Stimulated activated CD4-positive, alpha-beta T cell treated with anti-CD3 and anti-CD28 coated beads, Interleukin-12 subunit alpha, Interleukin-12 subunit beta, amount 100 ng/mL, for 24 hours (primary cell): ENCODE measurements around the gene CISTR.

Source experiments
- DNase-seq, 2 experiments: peaks; one replicate each; pipeline ENCODE4 v3.0.0-alpha.2; 2020; ENCODE audit warnings: low read depth in 2 of 2

Gene CISTR

DNA sequence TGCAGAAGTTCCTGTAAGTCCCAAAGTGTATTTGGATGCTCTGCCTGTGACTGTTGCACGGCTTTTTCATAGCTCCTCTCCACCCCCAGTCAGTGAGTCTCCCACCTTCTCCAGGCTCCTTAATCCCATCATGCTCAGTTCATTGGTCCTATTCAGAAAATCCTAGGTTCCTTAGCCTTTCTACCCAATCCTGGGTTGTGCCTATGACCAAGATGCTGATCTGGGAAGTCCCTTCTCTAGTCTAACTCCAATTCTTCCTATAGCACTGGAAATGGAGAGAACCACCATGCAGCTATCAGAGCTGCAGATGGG, 7.7 kb downstream of the CISTR start:
- DNase-seq, result no peak

DNA sequence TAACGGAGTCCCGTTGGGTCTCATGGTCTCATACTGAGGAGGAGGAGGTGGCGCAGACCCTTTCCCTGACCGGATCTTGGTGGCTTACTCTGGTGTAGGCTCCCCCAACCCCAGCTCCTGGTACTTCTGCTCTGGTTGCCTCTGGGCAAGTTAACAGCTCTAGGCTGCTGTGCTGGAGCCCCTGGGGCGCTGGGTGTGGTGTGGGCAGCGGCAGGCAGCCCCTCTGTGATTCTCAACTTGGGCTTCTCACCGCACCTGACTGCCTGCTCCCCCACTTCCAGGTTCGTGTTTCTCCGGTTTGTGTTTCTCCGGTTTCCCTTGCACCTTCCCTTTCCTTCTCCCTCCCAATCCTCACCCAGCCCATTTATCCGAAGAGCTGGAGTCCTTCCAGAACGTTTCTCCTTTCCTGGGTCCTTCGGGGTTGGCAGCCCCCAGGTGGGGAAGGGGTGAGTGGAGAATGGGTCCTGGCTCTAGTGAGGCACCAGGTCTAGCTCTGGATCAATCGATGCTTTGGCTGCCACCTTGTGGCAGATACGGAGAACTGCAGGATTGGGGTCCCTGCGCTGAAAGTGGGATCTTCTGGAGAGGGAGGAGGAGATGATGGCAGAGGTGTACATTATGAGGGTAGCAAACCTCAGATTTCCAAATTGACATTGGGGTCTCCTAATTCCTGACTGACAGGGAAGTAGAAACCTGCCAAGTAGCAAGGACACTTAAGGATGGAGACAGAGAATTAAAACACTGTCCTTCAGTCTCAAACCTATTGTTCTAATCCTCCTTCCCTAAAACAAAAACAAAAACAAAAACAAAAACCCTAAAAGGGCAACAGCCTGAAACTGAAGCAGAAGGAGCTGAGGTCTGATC, 8.3 kb downstream of the CISTR start:
- DNase-seq, result peak; percentile 26 to 46

DNA sequence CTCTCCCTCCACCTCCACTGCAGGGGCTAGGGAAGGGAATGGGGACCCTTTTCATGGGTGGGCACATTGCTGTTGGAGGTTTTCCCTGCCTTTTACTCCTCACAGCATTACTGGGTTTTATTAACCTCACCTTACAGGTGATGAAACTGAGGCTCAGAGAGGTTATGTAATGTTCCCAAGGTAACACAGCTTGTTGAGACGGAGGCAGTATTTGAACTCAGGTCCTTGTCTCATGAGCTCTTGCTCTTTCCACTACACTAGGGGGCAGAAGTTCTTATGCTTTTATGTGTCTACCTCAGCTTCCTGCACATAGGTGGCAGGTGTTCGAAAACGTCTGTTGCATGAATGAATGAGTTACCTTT, 11.7 kb downstream of the CISTR start:
- no peak for DNase-seq

DNA sequence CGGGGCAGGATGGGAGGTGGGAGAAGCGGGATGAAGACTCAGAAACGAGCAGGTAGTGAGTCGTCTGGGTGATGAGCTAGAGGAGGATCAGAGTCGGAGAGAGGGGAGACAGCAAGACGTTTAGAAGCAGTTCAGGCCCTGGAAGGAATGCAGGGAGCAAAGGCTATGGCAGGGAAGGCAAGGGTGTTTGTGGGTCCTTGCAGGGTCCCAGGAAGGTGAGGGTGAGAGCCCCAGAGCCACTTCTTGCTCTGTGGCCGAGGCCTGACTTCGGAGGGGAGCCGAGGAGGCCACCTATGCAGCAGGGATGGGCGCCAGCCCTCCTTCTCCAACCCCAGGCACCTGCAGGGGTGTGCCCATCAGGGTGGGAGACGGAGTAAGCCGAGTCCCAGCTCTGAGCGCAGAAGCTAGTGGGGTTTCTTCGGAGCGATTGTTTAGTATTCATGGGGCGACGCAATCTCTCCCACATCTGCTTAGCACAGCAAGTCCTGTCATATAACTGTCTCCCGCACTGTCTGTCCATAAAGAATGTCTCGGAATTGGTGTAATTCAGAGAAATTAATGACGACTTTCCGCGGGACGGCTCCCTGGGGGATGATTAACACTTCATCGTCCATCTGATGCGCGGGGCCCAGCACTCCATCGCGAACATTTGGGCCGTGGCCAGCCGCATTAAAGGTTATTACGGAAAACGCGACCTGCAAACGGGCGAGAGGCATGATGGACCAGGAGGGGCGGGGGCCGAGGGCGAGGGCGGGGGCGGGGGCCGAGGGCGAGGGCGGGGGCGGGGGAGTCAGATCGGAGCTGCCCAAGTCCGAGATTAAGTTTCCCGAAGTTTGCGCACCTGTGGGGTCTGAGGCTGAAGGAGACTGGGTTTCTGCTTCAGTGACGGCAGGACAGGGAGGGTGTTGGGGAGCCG, 12.3 kb downstream of the CISTR start:
- DNase-seq, result no peak

DNA sequence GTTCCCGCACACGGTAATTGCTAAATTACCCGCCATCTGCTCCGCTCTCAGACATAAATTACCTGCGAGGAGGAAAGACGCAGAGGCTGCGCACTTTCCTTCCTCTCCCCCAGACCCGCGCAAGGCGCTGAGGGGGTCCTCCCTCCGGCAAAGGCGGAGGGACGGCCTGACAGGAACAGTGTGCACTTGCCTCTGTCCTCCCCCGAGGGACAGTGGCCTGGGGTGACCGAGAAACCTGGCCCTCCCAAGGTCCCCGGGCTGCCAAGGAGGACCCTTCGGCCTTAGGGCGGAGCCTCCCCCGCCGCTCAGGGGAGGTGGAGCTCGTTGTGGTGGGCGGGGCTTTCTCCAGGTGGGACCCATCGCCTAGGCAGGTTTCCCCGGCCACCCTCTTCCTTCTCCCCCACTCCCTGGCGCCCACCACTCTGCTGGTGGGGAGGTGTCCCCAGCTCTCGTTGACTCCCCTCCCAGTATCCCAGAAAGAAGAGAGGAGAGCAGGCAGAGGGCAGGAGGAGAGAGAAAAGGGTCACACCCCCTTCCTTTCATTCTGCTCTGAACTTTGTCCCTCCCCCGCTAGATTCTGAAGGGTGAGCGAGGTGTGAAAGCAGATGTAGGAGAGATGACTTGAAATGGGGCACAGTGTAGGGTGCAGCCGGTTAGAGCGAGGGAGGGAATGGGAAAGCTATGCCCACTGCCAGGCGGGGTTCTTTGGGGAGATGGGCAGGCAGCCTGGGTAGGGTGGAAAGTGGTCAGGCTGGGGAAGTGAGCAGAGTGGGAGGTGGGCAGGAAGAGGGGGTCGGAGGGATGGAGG, 13.2 kb downstream of the CISTR start:
- DNase-seq, result no peak

DNA sequence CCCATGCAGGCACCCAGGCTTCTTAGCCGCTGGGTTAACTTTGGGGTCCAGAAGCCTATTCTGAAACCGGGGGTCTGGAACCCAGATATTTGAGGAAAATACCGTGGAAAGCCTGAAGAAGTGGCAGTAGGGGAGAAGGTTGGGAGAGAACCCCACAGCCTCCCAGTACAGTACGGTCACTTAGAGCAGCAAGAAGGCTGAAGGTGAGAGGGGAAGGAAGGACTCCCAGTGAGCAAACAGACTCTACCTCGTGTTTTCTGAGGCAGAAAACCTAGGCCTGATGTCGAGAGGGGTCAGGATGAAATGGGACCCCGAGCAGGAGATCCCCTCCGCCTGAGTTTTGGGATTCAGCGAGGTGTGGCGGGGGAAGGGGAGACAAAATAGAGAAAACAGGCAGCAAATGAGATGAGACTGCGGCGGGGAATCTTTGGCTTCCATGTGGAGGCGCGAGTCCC, 13.8 kb downstream of the CISTR start:
- no peak for DNase-seq

DNA sequence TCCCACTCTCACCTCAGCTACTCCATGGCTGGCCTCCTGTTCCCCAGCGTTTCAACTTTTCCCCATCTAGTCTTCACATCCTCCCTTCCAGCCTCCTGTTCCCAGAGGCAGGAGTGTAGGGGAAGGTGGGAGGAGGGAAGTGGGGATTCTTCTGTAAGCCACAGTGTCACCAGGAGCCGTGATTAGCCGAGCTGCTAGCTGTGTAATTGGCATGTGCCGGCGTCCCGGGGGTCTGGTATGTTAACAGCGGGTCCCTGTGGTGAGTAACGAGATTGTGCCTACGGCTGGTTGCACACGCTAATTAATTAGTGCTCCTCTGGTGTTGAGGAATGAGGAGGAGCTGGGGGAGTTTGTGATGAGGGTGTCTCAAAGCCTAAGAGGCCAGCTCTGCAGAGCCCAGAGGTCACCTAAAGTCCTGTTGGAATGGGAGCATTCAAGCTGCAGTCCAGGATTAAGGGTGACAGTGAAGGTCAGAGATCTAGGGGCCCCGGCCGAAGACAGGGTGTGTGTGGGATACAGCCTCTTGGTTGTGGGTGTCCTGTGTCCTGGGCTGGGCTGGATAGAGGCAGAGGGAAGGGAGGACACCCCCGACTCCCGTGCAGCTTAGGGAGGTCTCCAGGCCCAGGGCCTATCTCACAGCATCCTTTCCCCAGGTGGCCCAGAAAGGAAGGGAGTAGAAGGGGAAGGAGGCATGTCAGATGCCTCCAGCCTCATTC, 14.5 kb downstream of the CISTR start:
- DNase-seq, result no peak

DNA sequence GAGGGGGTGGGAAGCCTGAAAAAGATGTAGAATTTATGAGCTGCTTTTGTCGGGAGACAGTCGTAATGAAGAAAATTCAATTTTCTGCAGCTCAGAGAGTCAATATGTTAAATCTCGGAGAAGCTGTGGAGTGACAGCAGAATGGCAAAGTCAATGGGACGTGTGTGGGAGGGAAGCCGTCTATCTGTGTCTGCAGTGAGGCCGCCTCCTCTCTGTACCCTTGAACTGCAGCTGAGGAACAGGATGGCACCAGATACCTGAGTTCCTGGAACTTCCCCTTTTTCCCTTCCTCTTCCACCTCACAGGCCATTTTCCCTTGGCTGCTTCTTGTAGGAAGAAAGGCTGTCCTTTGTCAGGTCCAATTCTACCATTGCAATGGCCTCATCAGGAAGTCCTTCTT, 15.2 kb downstream of the CISTR start:
- no peak for DNase-seq

DNA sequence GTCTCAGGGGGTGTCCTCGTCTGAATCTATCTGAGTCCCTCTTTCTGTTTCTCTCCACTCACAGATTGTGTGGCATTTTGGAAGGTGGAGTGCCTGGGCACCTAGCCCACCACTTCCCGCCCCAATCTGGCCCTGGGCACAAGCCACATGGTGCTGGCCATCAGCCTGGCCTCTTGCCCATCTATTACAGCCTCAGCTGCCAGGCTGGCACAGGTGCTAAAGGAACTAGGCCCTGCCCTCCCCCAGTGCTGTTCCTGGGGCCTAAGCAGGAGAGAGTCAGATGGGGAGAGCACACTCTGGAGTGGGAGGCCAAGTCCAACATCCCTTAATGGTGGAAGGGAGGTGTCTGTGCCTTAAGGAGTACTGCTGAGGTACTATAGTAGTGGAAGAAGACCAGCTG, 16.2 kb downstream of the CISTR start:
- no peak for DNase-seq

DNA sequence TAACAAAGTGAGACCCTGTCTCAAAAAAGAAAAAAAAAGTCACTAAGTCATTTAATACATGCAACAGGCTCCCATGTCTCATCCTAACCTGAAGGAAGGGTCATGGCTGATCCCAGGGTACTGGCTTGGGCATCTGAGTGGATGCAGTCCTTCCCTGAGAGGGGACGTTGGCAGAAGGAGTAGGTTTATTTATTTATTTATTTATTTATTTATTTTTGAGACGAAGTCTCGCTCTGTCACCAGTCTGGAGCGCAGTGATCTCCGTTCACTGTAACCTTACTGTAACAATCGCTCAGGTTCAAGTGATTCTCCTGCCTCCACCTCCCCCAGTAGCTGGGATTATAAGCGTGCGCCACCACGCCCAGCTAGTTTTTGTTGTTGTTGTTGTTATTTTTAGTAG, 17.4 kb downstream of the CISTR start:
- DNase-seq, result no peak

DNA sequence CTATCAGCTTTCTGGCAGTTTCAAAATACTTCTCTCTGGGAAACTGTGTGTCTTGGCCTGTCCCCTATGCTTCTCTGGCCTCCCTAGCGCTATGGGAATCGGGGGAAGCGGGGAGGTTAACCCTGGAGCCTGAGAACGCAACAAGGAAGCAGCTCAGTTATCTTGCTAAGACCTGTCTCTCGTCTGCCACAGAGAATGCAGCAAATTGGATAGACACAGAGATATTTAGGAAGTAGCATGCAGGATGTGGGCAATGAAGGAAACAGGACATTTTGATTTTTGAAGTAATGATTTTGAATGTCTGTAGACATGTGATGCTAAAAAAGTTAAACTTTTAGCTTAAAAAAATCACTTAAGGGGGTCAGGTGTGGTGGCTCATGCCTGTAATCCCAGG, 18.0 kb downstream of the CISTR start:
- DNase-seq, result no peak

DNA sequence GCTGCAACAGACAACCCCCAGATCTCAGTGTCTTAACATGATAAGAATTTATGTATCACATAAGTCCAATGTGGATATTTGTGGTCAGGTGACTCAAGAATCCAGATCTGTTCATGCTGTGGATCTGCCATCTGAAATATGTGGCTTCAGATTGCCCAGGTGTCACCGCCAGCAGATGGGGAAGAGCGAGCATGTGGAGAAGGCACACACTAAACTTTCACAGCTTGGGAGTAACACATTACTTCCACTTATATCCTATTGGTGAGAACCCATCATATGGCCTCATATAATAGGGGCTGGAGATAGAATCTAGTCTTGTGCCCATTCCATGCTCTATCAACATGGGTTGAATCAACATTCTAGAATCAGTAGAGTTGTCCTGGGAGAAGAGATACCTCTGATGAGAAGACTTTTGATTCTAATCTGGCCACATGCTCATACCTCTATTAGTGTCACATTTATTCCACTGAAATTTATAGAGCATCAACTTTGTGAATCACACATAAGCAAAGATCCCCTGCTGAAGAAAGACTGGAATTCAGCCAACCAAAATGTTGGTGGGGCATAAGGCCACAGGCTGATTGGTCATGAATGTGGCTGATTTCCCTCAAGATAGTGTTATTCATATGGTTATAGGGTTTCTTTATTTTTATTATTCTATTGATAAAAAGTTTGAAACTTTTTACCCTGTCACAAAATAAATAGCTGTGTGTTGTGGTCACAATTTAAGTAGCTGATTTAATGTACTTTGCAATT, 18.6 kb downstream of the CISTR start:
- DNase-seq, result no peak

DNA sequence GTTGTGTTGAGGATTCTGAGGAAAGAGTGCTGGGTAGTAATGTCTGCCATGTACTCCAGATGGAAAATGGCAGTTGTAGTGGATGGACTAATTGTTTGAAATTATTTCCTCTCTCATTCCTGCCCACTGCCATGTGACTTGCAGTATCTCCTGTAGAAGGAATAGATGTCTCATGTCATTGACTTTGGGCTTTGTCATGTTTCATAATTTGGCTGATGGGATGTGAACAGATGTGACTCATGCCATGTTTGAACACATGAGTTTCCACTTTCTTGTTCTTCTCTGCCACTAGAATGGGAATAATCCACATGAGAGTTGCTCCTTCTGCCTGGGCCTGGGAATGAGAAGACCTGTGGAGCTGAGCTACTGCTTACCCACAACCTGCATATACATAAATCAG, 22.1 kb downstream of the CISTR start:
- DNase-seq, result no peak

DNA sequence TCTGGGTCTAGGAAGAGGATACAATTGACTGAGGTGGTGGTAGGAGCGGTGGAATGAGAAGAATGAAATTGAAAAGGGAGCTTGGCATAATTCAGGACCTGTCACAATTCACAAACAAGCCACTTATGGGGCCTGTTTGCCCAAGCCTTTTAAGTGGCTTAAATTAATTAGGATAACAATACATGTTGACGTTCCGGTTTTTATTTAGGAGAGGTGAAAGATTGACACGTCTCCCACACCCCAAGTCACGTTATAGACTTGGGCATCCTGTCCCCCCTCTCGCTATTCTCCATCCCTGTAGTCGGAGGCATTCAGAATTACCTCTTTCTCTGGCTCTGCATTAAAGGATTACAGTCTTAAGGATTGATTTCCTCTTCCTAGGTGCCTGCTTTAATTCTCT, 23.6 kb downstream of the CISTR start:
- no peak for DNase-seq

DNA sequence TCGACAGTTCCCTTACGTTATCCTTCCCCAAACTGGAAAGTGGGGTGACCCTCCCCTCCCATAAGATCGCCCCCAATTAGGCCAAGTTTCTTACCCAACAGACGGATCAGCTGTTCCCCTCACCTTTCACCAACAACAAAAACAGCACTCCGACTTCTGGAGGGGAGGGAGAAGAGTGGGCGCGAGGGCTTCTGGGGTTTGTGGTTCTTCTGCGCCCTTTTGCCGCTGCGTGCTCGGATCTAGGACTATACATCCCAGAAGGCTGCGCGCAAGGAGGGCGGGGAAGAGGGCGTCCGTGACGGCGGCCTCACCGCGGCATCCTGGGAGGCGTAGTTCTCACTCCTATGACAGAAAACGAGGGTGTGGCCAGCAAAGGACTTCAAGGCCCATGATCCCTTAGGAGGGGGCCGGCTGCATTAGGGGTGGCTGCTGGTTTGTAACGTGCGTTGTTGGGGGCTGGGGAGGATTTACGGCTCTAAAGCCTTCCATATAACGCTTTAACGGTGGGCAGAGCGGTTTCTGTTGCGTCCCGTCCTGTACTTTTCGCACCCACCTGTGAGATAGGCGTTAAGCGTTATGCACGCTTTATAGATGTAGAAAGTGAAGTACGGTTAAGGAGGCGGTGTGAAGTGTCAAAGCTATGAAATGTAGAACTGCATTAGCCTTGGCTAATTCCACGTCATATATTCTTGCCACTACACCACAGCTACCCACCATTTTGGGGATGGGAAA, 24.3 kb downstream of the CISTR start, which contains the start of gene CALCOCO1:
Gene CALCOCO1 (minus strand): TSS at position 143 of the 732 bp plus-strand sequence. CDS start 2,210 bp downstream, outside the sequence.
- peak; percentile 94 to 97 for DNase-seq

DNA sequence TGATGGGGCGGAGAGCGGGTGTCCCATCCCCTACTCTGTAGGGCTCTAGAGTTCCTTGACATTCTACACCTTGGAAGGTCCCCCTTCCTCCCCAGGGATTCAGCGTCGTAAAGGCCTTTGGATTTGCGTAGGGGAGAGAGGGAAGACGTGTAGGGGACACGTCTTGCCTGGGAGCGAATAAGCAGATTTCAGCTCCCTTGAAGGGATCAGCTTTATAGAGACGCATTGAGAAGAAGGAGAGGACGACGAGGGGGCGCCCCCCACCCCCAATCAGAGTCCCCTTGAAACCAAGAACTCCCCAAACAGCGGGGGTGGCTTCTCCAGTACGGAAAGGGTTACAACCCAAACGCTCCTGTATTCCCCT, 24.9 kb downstream of the CISTR start:
- DNase-seq, result no peak

DNA sequence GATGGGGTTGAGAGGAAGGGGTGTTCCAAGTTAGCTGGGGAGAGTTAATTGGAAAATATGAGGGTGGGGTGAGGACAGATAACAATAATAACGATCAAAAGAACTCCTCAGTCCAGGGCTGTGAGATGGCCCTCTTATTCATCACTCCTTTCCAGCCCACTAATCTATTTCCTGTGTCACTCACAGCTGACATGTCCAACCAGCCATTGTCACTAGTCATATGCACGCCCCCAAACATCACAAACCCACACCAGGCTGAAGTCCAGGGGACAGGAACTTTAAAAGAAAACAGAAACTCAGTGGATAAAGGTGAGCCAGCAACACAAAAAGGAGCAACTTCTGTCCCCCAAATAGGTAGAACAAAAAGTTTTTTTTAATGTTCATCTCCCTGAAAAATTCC, 25.4 kb downstream of the CISTR start:
- no peak for DNase-seq

DNA sequence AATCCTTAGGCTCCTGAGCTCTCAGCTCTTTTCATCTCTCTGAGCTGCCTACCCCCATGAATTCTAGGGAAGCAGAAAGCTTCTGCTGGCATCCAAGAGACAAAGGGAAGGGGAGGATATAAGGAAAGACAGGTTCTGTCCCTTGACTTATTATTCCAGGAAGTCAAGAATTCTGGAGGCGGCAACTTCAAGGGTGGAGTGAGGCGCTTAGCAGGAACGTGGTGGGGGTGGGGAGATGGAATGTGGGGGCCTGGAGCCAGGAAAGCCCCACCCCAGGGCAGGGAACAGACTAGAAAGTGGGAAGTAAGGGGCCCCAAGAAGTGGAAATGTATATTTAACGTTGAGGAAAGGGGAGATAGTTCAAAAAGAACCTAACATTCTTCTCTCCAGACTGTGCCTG, 26.0 kb downstream of the CISTR start:
- DNase-seq, result no peak

DNA sequence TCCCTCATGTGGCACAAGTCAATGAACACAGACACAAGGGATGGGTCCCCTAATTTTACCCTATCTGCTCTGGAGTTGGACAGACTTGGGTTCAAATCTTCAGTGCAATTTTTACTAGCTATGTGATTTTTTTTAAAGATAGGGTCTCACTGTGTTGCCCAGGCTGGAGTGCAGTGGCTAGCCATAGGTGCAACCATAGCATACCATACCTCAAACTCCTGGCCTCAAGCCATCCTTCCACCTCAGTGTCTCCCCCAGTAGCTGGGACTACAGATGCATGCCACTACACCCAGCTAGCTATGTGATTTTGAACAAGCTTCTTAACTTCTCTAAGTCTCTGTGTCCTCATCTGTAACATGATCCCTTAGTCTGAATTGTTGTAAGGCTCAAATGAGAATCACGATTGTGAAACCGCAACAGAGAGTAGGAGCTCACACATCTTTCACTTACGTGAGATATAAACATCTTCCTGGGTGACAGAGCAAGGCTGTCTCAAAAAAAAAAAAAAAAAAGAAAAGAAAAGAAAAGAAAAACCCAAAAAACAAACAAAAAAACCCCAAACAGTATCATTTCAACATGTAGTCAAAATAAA, 29.2 kb downstream of the CISTR start:
- no peak for DNase-seq

DNA sequence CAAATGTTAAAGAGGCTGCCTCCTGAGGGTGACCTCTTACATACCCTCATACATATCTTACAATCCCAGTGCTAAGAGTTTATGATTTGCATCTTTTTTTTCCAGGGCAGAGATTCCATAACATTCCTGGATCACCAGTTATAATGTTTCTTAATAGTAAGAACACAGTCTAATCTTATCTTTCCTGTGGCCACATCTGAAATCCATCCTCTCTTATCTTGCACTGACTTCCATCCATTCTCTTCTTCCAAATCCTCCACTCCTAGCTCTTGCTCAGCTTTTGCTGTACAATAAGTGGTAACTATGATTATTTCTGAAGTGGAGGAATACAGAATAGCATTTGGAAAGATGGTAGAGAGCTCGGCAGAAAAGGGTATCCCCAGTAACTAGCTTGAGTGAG, 30.8 kb downstream of the CISTR start:
- no peak for DNase-seq
